DND-41 (cell line): ENCODE data around the gene MMEL1.

Experiments
- ATAC-seq: fragments of 200-7000 bp; cut with Tn5 transposase; 3 replicates; pipeline ENCODE4 v1.9.1; 2021; ENCODE audit warnings: low read depth; ENCODE audit not compliant: insufficient read depth
- DNase-seq: peaks from one replicate; pipeline ENCODE4 v3.0.0-alpha.2; 2020
- H2AFZ ChIP-seq: 2 replicates; pipeline ENCODE4 v1.6.0; 2012; ENCODE audit warnings: low read depth, low read length
- H3K27ac ChIP-seq: 2 replicates; pipeline ENCODE4 v1.5.1; 2012; ENCODE audit warnings: low read length, inconsistent platforms
- H3K27me3 ChIP-seq: fragments of 200-600 bp; sonication (generic); 2 replicates; pipeline ENCODE4 v1.6.0; 2012; ENCODE audit warnings: low read length, mild to moderate bottlenecking, inconsistent platforms; ENCODE audit not compliant: insufficient read depth, poor library complexity
- H3K36me3 ChIP-seq: 2 replicates; pipeline ENCODE4 v1.5.1; 2012; ENCODE audit warnings: low read length, inconsistent platforms; ENCODE audit not compliant: insufficient read depth
- H3K4me1 ChIP-seq: 2 replicates; pipeline ENCODE4 v1.5.1; 2012; ENCODE audit warnings: mild to moderate bottlenecking, low read length; ENCODE audit not compliant: insufficient read depth
- H3K4me2 ChIP-seq: 2 replicates; pipeline ENCODE4 v1.6.0; 2012; ENCODE audit warnings: mild to moderate bottlenecking, moderate library complexity, low read length, inconsistent platforms; ENCODE audit not compliant: insufficient read depth
- H3K4me3 ChIP-seq, 2 experiments: fragments of 200-600 bp in 1 of 2; shearing (Covaris generic) in 1 of 2; 2 replicates each; pipeline ENCODE4 v1.5.1; 2012 to 2016; ENCODE audit warnings: inconsistent platforms in 2 of 2, low read length in 2 of 2, mild to moderate bottlenecking in 2 of 2, low read depth in 1 of 2, moderate library complexity in 1 of 2
- H3K79me2 ChIP-seq: 2 replicates; pipeline ENCODE4 v1.6.0; 2012; ENCODE audit warnings: low read length, inconsistent platforms; ENCODE audit not compliant: insufficient read depth
- H3K9ac ChIP-seq: 2 replicates; pipeline ENCODE4 v1.6.0; 2012; ENCODE audit warnings: low read depth, mild to moderate bottlenecking, inconsistent platforms, low read length, moderate library complexity
- H3K9me3 ChIP-seq: 2 replicates; pipeline ENCODE4 v1.5.1; 2012; ENCODE audit warnings: low read length, moderate library complexity, mild to moderate bottlenecking, inconsistent platforms; ENCODE audit not compliant: insufficient read depth, severe bottlenecking
- H4K20me1 ChIP-seq: 2 replicates; pipeline ENCODE4 v1.6.0; 2012; ENCODE audit warnings: low read length; ENCODE audit not compliant: insufficient read depth
- EZH2 ChIP-seq: IDR thresholded peaks from 3 replicates; pipeline ENCODE4 v1.6.1; 2012; ENCODE audit warnings: borderline replicate concordance, low read depth, mild to moderate bottlenecking, moderate library complexity, low read length, inconsistent platforms; ENCODE audit not compliant: severe bottlenecking
- TF ChIP-seq, protein P1 (sequence below): IDR thresholded peaks from 2 replicates; pipeline ENCODE4 v1.5.1; 2012; ENCODE audit warnings: borderline replicate concordance, low read length, moderate library complexity, mild to moderate bottlenecking; ENCODE audit not compliant: poor library complexity, severe bottlenecking; ENCODE audit errors: extremely low read depth

MMEL1 gene

DNA sequence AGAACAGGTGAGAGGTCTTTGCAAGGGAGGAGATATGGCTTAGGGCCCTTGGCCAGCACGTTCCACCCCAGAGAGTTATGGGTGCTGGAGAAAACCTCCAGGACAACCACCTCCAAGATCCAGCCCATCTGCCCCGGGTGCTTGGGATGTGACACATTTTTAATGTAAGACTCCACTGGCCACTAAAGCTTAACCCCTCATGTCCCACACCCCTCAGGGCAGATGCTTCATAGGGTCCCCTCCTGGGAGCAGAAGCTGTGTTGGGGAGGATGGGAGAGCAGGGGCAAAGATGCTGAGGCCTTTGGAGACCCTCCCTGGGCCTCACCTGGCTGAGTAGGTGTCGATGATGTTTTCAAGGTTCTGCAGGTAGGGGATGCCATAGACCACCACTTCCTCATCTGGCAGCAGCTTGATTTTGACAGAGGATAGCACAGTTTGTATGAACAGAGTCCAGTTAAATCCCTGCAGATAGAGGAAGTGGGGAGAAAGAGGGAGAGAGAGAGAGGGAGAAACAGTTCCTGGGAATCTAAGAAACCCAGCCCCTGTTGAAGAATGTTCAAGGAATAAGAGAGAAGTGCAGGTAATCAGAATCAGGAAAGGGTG is 34.4 kb downstream of the MMEL1 start:
- ATAC-seq (no peak), DNase-seq (no peak)
- no peak overlapping the region for H2AFZ ChIP-seq
- H3K36me3 ChIP-seq = no peaks in the 10 kb centered on the region
- no peak overlapping the region for H3K4me2 ChIP-seq
- H3K9me3 ChIP-seq = peaks cover 3% of the 10 kb centered on the region
- no peaks in the 10 kb centered on the region for H3K4me1 ChIP-seq
- no peaks in the 10 kb centered on the region for H3K79me2 ChIP-seq
- TF ChIP-seq, protein P1, sequence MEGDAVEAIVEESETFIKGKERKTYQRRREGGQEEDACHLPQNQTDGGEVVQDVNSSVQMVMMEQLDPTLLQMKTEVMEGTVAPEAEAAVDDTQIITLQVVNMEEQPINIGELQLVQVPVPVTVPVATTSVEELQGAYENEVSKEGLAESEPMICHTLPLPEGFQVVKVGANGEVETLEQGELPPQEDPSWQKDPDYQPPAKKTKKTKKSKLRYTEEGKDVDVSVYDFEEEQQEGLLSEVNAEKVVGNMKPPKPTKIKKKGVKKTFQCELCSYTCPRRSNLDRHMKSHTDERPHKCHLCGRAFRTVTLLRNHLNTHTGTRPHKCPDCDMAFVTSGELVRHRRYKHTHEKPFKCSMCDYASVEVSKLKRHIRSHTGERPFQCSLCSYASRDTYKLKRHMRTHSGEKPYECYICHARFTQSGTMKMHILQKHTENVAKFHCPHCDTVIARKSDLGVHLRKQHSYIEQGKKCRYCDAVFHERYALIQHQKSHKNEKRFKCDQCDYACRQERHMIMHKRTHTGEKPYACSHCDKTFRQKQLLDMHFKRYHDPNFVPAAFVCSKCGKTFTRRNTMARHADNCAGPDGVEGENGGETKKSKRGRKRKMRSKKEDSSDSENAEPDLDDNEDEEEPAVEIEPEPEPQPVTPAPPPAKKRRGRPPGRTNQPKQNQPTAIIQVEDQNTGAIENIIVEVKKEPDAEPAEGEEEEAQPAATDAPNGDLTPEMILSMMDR = no peak
- TF ChIP-seq EZH2 = no peak
- H3K27me3 ChIP-seq = no peaks in the 10 kb centered on the region
- no peak overlapping the region for H3K9ac ChIP-seq
- no peak overlapping the region for H3K27ac ChIP-seq
- no peak overlapping the region for H3K4me3 ChIP-seq
- H4K20me1 ChIP-seq = no peaks in the 10 kb centered on the region

DNA sequence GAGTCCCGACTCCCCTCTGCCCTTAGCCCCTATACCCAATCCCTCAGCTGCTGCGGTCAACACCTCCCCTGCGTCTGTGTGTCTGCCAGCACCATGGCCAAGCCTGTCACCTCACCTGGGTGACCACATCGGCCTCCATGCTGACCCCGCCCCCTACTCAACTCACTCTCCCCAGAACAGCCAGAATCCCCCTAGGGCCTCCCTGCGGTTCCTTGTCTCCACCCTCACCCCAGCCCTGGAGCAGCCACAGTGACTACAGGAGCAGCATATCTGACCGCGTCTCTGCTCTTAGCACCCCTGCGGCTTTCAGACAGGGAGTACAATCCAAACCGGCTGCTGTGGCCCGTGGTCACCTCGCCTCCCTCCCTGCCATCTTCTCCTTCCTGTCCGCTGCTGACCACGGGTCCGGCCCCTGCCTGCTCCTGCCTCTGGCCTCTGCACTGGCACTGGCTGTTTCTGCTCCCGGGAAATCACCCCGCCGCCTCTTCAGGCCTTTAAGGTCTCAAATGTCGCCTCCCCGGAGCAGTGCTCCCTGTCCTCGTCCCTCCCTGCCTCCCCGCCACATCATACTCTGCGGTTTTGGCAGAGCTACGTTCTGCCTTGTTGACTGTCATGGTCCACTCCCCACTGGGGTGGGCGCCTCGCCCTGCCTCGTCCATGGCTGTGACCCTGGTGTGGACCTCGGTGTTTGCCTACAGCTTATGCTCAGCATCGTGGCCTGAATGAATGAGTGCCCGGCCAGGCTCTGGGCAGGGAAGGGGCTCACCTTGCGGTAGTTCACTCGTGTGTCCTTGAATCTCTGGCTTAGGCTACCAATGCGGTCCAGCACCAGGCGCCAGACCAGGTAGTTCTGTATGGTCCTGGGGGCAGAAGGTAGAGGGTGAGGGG is 35.1 kb downstream of the MMEL1 start:
- no peaks in the 10 kb centered on the region for H3K27me3 ChIP-seq

DNA sequence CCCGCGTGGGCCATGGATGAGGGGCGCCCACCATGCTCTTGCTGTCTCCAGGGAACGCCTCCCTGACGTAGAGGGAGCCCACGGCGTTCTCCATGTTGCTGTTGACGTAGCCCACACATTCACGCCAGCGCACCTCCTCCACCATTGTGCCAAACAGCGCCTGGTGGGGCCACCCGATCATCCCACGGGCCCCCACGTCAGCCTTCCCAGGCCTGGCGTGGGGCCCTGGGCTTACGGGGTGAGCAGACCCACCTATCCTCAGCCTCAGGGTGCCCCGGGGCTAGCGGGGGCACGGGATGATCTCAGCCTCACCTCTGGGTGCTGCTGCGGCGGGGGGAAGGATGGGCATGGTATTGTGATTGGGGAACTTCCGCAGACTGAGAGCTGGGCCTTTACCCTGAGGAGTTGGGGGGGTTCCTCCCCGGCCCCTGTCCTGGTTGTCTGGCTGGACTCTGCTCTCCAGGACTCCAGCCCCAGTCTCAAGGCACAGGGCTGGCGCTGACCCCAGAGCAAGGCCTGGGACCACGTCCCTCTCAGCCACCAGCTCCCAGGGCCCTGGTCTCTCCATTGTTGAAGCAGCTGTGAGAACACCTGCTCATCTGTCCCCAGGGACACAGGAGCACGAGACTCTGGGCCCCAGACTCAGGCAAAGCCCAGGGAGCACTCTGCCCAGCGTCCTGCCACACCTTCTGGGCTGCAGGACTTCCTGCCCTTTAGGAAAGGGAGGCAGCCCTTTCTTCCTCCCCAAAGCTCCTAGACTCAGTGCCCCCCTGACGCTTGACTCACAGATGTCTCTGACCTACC is 36.1 kb downstream of the MMEL1 start:
- TF ChIP-seq, protein P1 = no peak
- TF ChIP-seq EZH2 = no peak
- no peak for ATAC-seq

More for the DNA sequence above, 35.1 kb downstream of the MMEL1 start:
- Histone ChIP-seq H3K4me1 (no peaks in the 10 kb centered on the region), H3K27ac (no peak overlapping the region), H3K9ac (no peak overlapping the region), H3K79me2 (no peaks in the 10 kb centered on the region), H2AFZ (no peak overlapping the region), H3K4me3 (no peak overlapping the region), H3K4me2 (no peak overlapping the region), H3K9me3 (peaks cover 3% of the 10 kb centered on the region), H3K36me3 (no peaks in the 10 kb centered on the region), H4K20me1 (no peaks in the 10 kb centered on the region)
- ATAC-seq = no peak
- DNase-seq = no peak
- TF ChIP-seq EZH2 = no peak
- TF ChIP-seq, protein P1 = no peak

More for the DNA sequence above, 36.1 kb downstream of the MMEL1 start:
- Histone ChIP-seq H3K27me3 (no peaks in the 10 kb centered on the region), H4K20me1 (no peaks in the 10 kb centered on the region), H3K9ac (no peak overlapping the region), H3K9me3 (peaks cover 3% of the 10 kb centered on the region), H3K27ac (no peak overlapping the region), H3K4me2 (no peak overlapping the region), H3K4me3 (no peak overlapping the region), H3K4me1 (no peaks in the 10 kb centered on the region), H2AFZ (no peak overlapping the region), H3K79me2 (no peaks in the 10 kb centered on the region), H3K36me3 (no peaks in the 10 kb centered on the region)
- no peak for DNase-seq
